Activated T-cell treated with anti-CD3 and anti-CD28 coated beads, Interleukin-2, amount 50 U/mL, for 4 hours (primary cell): ENCODE results near the gene ATG16L1. TPM values are rescaled to one million over a fixed set of nuclear protein-coding genes. Genes with fewer than 3 reads are reported as not detected.
A peak's percentile ranks its signal among the peaks of the same experiment; 100 is the strongest.

ENCODE experiments used
- ATAC-seq, 2 donors: fragments of 200-7000 bp; cut with Tn5 transposase; one replicate each; pipeline ENCODE4 v1.10.0; 2021
- DNase-seq: peaks from one replicate; pipeline ENCODE4 v3.0.0-alpha.2; 2020
- H3K27me3 Mint-ChIP-seq: one replicate; pipeline ENCODE4 v1.8.0; 2021; ENCODE audit warnings: low read depth, mixed read lengths
- H3K36me3 Mint-ChIP-seq: one replicate; pipeline ENCODE4 v1.8.0; 2022; ENCODE audit warnings: mixed read lengths; ENCODE audit not compliant: insufficient read depth
- H3K4me1 Mint-ChIP-seq: one replicate; pipeline ENCODE4 v1.8.0; 2021; ENCODE audit warnings: low read depth, mixed read lengths
- H3K4me3 Mint-ChIP-seq: one replicate; pipeline ENCODE4 v1.8.0; 2021; ENCODE audit warnings: mild to moderate bottlenecking, moderate library complexity, mixed read lengths
- H3K9me3 Mint-ChIP-seq: one replicate; pipeline ENCODE4 v1.8.0; 2021; ENCODE audit warnings: mixed read lengths
- total RNA-seq, 3 donors: library from RNA; stranded (reverse); gene quantifications; one replicate each; pipeline ENCODE4 v1.2.1, GENCODE V29; 2021

Gene ATG16L1
- 10 to 100 TPM; 36.2 to 37.8 (median 36.9) TPM for total RNA-seq

- peak; percentile 79 to 83 for ATAC-seq
Observed at GRCh38 chr2:233251306-233252116, at the start of gene ATG16L1. Gene ATG16L1 (plus strand): TSS chr2:233251673. CDS start chr2:233251828, 155 bp downstream.

GRCh38 chr2:233202531-233202944 is 48.9 kb upstream of the ATG16L1 start:
- Mint-ChIP-seq H3K4me3 (no peak overlapping the region), H3K27me3 (no peaks in the 10 kb centered on the region), H3K36me3 (peaks cover 47% of the 10 kb centered on the region), H3K4me1 (peaks cover 3% of the 10 kb centered on the region), H3K9me3 (peaks cover 4% of the 10 kb centered on the region)
- DNase-seq = no peak
- ATAC-seq = no peak

More at GRCh38 chr2:233251306-233252116, at the start of gene ATG16L1:
- Mint-ChIP-seq H3K36me3 (peaks cover 25% of the 10 kb centered on the region), H3K4me3 (peak within 1 kb of the TSS; percentile 93), H3K27me3 (no peaks in the 10 kb centered on the region), H3K9me3 (no peaks in the 10 kb centered on the region), H3K4me1 (peaks cover 62% of the 10 kb centered on the region)
- peak; percentile 93 for DNase-seq

- Mint-ChIP-seq H3K4me1 (peaks cover 3% of the 10 kb centered on the region), H3K27me3 (no peaks in the 10 kb centered on the region), H3K36me3 (peaks cover 43% of the 10 kb centered on the region), H3K4me3 (no peak overlapping the region), H3K9me3 (peaks cover 4% of the 10 kb centered on the region)
- DNase-seq (no peak), ATAC-seq (no peak)
Observed at GRCh38 chr2:233203060-233203459, 48.4 kb upstream of the ATG16L1 start.

- Mint-ChIP-seq H3K4me1 (peaks cover 6% of the 10 kb centered on the region), H3K4me3 (no peak overlapping the region), H3K27me3 (no peaks in the 10 kb centered on the region), H3K9me3 (peaks cover 4% of the 10 kb centered on the region), H3K36me3 (peaks cover 45% of the 10 kb centered on the region)
- DNase-seq (no peak), ATAC-seq (no peak)
Observed at GRCh38 chr2:233204286-233204936, 47.1 kb upstream of the ATG16L1 start.

GRCh38 chr2:233208382-233209116 is 42.9 kb upstream of the ATG16L1 start:
- H3K4me3 Mint-ChIP-seq = no peak overlapping the region
- ATAC-seq = peak in 1 of 2 donors; percentile 19

GRCh38 chr2:233209117-233209532 is 42.3 kb upstream of the ATG16L1 start:
- H3K27me3 Mint-ChIP-seq = no peaks in the 10 kb centered on the region
- peaks cover 17% of the 10 kb centered on the region for H3K36me3 Mint-ChIP-seq
- ATAC-seq (no peak), DNase-seq (no peak)
- no peak overlapping the region for H3K4me3 Mint-ChIP-seq
- no peaks in the 10 kb centered on the region for H3K9me3 Mint-ChIP-seq
- H3K4me1 Mint-ChIP-seq = peaks cover 6% of the 10 kb centered on the region

More at GRCh38 chr2:233208382-233209116, 42.9 kb upstream of the ATG16L1 start:
- H3K36me3 Mint-ChIP-seq = peaks cover 23% of the 10 kb centered on the region
- no peaks in the 10 kb centered on the region for H3K9me3 Mint-ChIP-seq
- DNase-seq = no peak
- H3K27me3 Mint-ChIP-seq = no peaks in the 10 kb centered on the region
- H3K4me1 Mint-ChIP-seq = peaks cover 8% of the 10 kb centered on the region

GRCh38 chr2:233209533-233210171 is 41.8 kb upstream of the ATG16L1 start:
- no peaks in the 10 kb centered on the region for H3K27me3 Mint-ChIP-seq

GRCh38 chr2:233210281-233210680 is 41.2 kb upstream of the ATG16L1 start:
- Mint-ChIP-seq H3K4me3 (no peak overlapping the region), H3K9me3 (no peaks in the 10 kb centered on the region), H3K4me1 (peaks cover 4% of the 10 kb centered on the region), H3K36me3 (peaks cover 13% of the 10 kb centered on the region), H3K27me3 (no peaks in the 10 kb centered on the region)
- ATAC-seq (no peak), DNase-seq (no peak)

More at GRCh38 chr2:233209533-233210171, 41.8 kb upstream of the ATG16L1 start:
- peaks cover 15% of the 10 kb centered on the region for H3K36me3 Mint-ChIP-seq
- DNase-seq (no peak), ATAC-seq (no peak)
- peaks cover 6% of the 10 kb centered on the region for H3K4me1 Mint-ChIP-seq
- H3K4me3 Mint-ChIP-seq = no peak overlapping the region
- H3K9me3 Mint-ChIP-seq = no peaks in the 10 kb centered on the region

- DNase-seq (no peak), ATAC-seq (no peak)
- Mint-ChIP-seq H3K4me3 (no peak overlapping the region), H3K9me3 (no peaks in the 10 kb centered on the region), H3K4me1 (peaks cover 4% of the 10 kb centered on the region), H3K27me3 (no peaks in the 10 kb centered on the region), H3K36me3 (peaks cover 13% of the 10 kb centered on the region)
Observed at GRCh38 chr2:233210843-233211547, 40.5 kb upstream of the ATG16L1 start.

- DNase-seq = no peak
- no peaks in the 10 kb centered on the region for H3K27me3 Mint-ChIP-seq
- no peak for ATAC-seq
- peaks cover 13% of the 10 kb centered on the region for H3K36me3 Mint-ChIP-seq
- peaks cover 4% of the 10 kb centered on the region for H3K4me1 Mint-ChIP-seq
- no peaks in the 10 kb centered on the region for H3K9me3 Mint-ChIP-seq
- no peak overlapping the region for H3K4me3 Mint-ChIP-seq
Observed at GRCh38 chr2:233211548-233211895, 40.0 kb upstream of the ATG16L1 start.

DNA sequence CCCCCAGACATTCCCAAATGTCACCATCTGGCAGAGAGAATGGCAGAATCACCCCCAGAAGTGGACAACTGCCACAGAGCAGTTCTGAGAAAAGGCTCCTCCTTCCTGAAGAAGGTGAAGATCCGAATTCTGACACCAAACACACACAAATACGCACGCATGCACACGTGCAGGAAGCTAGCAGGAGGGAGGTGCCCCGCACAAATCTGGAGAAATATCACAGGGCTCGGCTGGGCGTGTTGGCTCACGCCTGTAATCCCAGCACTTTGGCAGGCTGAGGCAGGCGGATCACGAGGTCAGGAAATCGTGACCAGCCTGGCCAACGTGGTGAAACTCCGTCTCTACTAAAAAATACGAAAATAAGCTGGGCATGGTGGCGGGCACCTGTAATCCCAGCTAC is 38.5 kb upstream of the ATG16L1 start:
- Mint-ChIP-seq H3K4me1 (peaks cover 4% of the 10 kb centered on the region), H3K9me3 (no peaks in the 10 kb centered on the region), H3K36me3 (peaks cover 11% of the 10 kb centered on the region), H3K4me3 (no peak overlapping the region), H3K27me3 (no peaks in the 10 kb centered on the region)
- DNase-seq (no peak), ATAC-seq (no peak)

DNA sequence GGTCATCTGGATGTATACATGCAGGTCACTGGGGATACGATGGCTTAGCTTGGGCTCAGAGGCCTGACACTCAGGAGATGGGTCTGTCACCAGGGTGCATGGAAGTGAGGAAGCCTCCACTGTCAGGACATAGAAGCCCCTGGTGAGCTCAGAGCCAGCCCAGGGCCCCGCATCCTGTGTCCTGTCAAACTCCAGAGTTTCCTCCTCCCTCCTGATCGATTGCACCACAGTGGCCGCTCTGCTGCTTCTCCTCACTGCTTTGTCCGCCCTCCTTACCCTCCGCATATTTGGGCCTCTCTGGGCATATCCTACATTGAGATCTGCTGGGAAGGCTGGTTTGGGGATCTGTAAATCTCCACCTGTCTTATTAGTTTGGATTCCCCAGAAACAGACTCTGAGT is 37.5 kb upstream of the ATG16L1 start:
- H3K4me3 Mint-ChIP-seq = no peak overlapping the region
- peaks cover 11% of the 10 kb centered on the region for H3K36me3 Mint-ChIP-seq
- DNase-seq = no peak
- ATAC-seq = no peak
- no peaks in the 10 kb centered on the region for H3K9me3 Mint-ChIP-seq
- H3K27me3 Mint-ChIP-seq = no peaks in the 10 kb centered on the region
- H3K4me1 Mint-ChIP-seq = peaks cover 4% of the 10 kb centered on the region

- no peaks in the 10 kb centered on the region for H3K4me1 Mint-ChIP-seq
- no peaks in the 10 kb centered on the region for H3K36me3 Mint-ChIP-seq
- DNase-seq (no peak), ATAC-seq (no peak)
- H3K4me3 Mint-ChIP-seq = no peak overlapping the region
- H3K27me3 Mint-ChIP-seq = no peaks in the 10 kb centered on the region
- H3K9me3 Mint-ChIP-seq = no peaks in the 10 kb centered on the region
Observed at GRCh38 chr2:233217892-233218377, 33.5 kb upstream of the ATG16L1 start.
